Neural progenitor cell (in vitro differentiated cells): ENCODE measurements around the gene TMEM60.

Source experiments
- CTCF ChIP-seq: fragments of 200-600 bp; sonication (generic); IDR thresholded peaks from 2 replicates; pipeline ENCODE4 v1.5.1; 2017; ENCODE audit warnings: antibody characterized with exemption, mild to moderate bottlenecking
- EZH2phosphoT487 ChIP-seq: fragments of 200-600 bp; sonication (generic); IDR thresholded peaks from 2 replicates; pipeline ENCODE4 v1.6.1; 2017; ENCODE audit warnings: antibody characterized with exemption

GRCh38 chr7:77783545-77783944, 14.7 kb downstream of the TMEM60 start:
- TF ChIP-seq CTCF (no peak), EZH2phosphoT487 (no peak)
